Measurements from ENCODE around the gene DAND5. TPM values are rescaled to one million over a fixed set of nuclear protein-coding genes. Genes with fewer than 3 reads are reported as not detected.
A peak's percentile ranks its signal among the peaks of the same experiment; 100 is the strongest.

DAND5 gene
- total and polyA plus RNA-seq, 9 of the 15 experiments (the other 6 are each of a cell fraction or from before 2014, with no cell fraction given): 0.22 to 0.83 (median 0.60) TPM

DNA sequence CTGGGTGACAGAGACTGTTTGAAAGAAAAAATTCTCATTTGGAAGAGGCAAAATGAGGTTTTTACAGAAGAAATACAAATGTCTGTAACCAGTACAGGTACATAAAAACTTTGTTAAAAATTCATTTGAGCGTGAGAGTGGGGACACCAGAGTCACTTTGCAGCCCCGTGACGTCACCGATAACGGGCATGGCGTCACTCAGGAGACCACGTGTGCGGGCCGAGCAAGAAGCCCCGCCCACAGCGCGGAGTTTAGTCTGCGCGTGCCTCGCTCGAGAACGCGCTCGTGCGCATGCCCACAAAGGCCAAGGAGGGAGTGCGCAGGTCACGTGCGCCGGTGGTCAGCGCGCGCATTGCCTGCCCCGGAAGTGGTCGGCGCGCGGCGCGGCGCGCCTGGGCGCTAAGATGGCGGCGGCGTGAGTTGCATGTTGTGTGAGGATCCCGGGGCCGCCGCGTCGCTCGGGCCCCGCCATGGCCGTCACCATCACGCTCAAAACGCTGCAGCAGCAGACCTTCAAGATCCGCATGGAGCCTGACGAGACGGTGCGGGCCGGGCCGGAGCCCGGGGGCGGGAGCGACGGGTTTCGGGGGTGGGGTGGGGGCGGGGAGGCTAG is 23.8 kb upstream of the DAND5 start, which contains the start of gene RAD23A (continued):
- TF ChIP-seq PHF8 (IDR thresholded peaks at IDR 0.05; ENCODE audit: borderline replicate concordance, low read length) (peak; percentile 73; the same call in 1 of the 2 replicates), NR2C2 (CRISPR knock-in tag; IDR thresholded peaks at IDR 0.05) (peak; percentile 98), NR2C2 (tag; IDR thresholded peaks at IDR 0.05) (peak; percentile 99), CEBPG (CRISPR knock-in tag; IDR thresholded peaks at IDR 0.05) (peak; percentile 55; the same call in 1 of the 2 replicates), CEBPG (tag; conservative IDR thresholded peaks at IDR 0.05 in 1 of 2, IDR thresholded peaks at IDR 0.05 in 1 of 2) (no peak), NR2C1 (IDR thresholded peaks at IDR 0.05) (peak; percentile 97), NR2C1 (tag; IDR thresholded peaks at IDR 0.05) (peak; percentile 97), ELF1 (tag; IDR thresholded peaks at IDR 0.05) (peak; percentile 95), U2AF2 (optimal IDR thresholded peaks at IDR 0.05; ENCODE audit: low read depth, low read length) (no peak), SMAD3 (CRISPR knock-in tag; conservative IDR thresholded peaks at IDR 0.05) (peak; percentile 88), ZNF224 (CRISPR knock-in tag; IDR thresholded peaks at IDR 0.05) (no peak), NCOR1 (IDR thresholded peaks at IDR 0.05) (peak; percentile 58; the same call in 1 of the 2 replicates), MCM3 (IDR thresholded peaks at IDR 0.05) (no peak), HDGF (IDR thresholded peaks at IDR 0.05) (no peak), SETDB1 (IDR thresholded peaks at IDR 0.05; ENCODE audit: low read length) (peak; percentile 57), CCNT2 (IDR thresholded peaks at IDR 0.05; ENCODE audit: borderline replicate concordance, extremely low read depth, insufficient read length, low read depth, low read length) (peak; percentile 99), ELF4 (CRISPR knock-in tag; IDR thresholded peaks at IDR 0.05) (peak; percentile 81; the same call in 1 of the 2 replicates), PCBP2 (IDR thresholded peaks at IDR 0.05; ENCODE audit: low read depth, low read length, poor library complexity, severe bottlenecking) (no peak), HNRNPH1 (optimal IDR thresholded peaks at IDR 0.05; ENCODE audit: low read depth, low read length) (no peak), ZNF212 (CRISPR knock-in tag; IDR thresholded peaks at IDR 0.05) (no peak; the same call in 1 of the 2 replicates), MED1 (CRISPR knock-in tag; IDR thresholded peaks at IDR 0.05; ENCODE audit: borderline replicate concordance) (no peak), ADNP (tag; IDR thresholded peaks at IDR 0.05) (no peak), SMARCA5 (IDR thresholded peaks at IDR 0.05) (no peak)
- TF ChIP-seq, protein P1, sequence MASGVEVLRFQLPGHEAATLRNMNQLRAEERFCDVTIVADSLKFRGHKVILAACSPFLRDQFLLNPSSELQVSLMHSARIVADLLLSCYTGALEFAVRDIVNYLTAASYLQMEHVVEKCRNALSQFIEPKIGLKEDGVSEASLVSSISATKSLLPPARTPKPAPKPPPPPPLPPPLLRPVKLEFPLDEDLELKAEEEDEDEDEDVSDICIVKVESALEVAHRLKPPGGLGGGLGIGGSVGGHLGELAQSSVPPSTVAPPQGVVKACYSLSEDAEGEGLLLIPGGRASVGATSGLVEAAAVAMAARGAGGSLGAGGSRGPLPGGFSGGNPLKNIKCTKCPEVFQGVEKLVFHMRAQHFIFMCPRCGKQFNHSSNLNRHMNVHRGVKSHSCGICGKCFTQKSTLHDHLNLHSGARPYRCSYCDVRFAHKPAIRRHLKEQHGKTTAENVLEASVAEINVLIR (CRISPR knock-in tag; IDR thresholded peaks at IDR 0.05): peak; percentile 98
- TF ChIP-seq, protein P2, sequence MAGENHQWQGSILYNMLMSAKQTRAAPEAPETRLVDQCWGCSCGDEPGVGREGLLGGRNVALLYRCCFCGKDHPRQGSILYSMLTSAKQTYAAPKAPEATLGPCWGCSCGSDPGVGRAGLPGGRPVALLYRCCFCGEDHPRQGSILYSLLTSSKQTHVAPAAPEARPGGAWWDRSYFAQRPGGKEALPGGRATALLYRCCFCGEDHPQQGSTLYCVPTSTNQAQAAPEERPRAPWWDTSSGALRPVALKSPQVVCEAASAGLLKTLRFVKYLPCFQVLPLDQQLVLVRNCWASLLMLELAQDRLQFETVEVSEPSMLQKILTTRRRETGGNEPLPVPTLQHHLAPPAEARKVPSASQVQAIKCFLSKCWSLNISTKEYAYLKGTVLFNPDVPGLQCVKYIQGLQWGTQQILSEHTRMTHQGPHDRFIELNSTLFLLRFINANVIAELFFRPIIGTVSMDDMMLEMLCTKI (IDR thresholded peaks at IDR 0.05; ENCODE audit: partially characterized antibody): no peak
- TF ChIP-seq, protein P3, sequence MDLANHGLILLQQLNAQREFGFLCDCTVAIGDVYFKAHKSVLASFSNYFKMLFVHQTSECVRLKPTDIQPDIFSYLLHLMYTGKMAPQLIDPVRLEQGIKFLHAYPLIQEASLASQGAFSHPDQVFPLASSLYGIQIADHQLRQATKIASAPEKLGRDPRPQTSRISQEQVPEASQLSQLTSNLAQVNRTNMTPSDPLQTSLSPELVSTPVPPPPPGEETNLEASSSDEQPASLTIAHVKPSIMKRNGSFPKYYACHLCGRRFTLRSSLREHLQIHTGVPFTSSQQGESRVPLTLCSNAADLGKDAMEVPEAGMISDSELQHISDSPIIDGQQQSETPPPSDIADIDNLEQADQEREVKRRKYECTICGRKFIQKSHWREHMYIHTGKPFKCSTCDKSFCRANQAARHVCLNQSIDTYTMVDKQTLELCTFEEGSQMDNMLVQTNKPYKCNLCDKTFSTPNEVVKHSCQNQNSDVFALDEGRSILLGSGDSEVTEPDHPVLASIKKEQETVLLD (IDR thresholded peaks at IDR 0.05): peak; percentile 96

All from K562 (cell line).